OCI-LY7 (cell line): ENCODE data around the gene TNKS2. TPM values are rescaled to one million over a fixed set of nuclear protein-coding genes. Genes with fewer than 3 reads are reported as not detected.

Source experiments
- BruUV-seq: library from RNA; stranded (reverse); fragments of 400-500 nt; replicated peaks from 2 replicates; lab custom pipeline; 2021; lab: Mats Ljungman, UMichigan
- CTCF ChIA-PET: fragments of 300-600 bp; sonication (Branson Sonifier 250); formaldehyde crosslinking; loops from one replicate; lab custom pipeline; 2022; ENCODE audit warnings: antibody characterized with exemption; ENCODE audit not compliant: unreplicated experiment; lab: Charles Lee
- POLR2A ChIA-PET: fragments of 300-600 bp; sonication (Branson Sonifier 250); formaldehyde crosslinking; loops from one replicate; lab custom pipeline; 2022; ENCODE audit warnings: antibody characterized with exemption; lab: Charles Lee
- DNase-seq: peaks from one replicate; pipeline ENCODE4 v3.0.0-alpha.2; 2015; ENCODE audit warnings: low spot score
- H2AFZ ChIP-seq: fragments of 200-600 bp; sonication (generic), shearing (Covaris generic); 2 replicates; pipeline ENCODE4 v1.6.1; 2014; ENCODE audit warnings: mild to moderate bottlenecking, antibody characterized with exemption, low read length, moderate library complexity
- H3K27ac ChIP-seq: fragments of 200-600 bp; sonication (generic); 2 replicates; pipeline ENCODE4 v1.5.1; 2014; ENCODE audit warnings: mixed run types, low read depth, mild to moderate bottlenecking, moderate library complexity, low read length, inconsistent platforms; ENCODE audit not compliant: poor library complexity, severe bottlenecking
- H3K36me3 ChIP-seq: fragments of 200-600 bp; sonication (generic); 2 replicates; pipeline ENCODE4 v1.6.1; 2014; ENCODE audit warnings: mild to moderate bottlenecking, antibody characterized with exemption, low read length, moderate library complexity, mixed read lengths; ENCODE audit not compliant: insufficient read depth
- H3K4me1 ChIP-seq: fragments of 200-600 bp; sonication (generic); 2 replicates; pipeline ENCODE4 v1.5.1; 2014; ENCODE audit warnings: mild to moderate bottlenecking, low read length; ENCODE audit not compliant: insufficient read depth, poor library complexity, severe bottlenecking
- H3K4me2 ChIP-seq: fragments of 200-600 bp; sonication (generic); 2 replicates; pipeline ENCODE4 v1.6.1; 2014; ENCODE audit warnings: mild to moderate bottlenecking, low read length
- H3K4me3 ChIP-seq: fragments of 200-600 bp; sonication (generic); 2 replicates; pipeline ENCODE4 v1.5.1; 2014; ENCODE audit warnings: mild to moderate bottlenecking, low read depth, low read length; ENCODE audit not compliant: poor library complexity, severe bottlenecking
- H3K79me2 ChIP-seq: fragments of 200-600 bp; sonication (generic); 2 replicates; pipeline ENCODE4 v1.6.1; 2016; ENCODE audit warnings: low read depth, mild to moderate bottlenecking, low read length, moderate library complexity, mixed read lengths; ENCODE audit not compliant: insufficient read depth
- H3K9me2 ChIP-seq: fragments of 200-600 bp; sonication (generic); 2 replicates; pipeline ENCODE4 v1.6.1; 2016; ENCODE audit warnings: mild to moderate bottlenecking, low read length, mixed read lengths; ENCODE audit not compliant: insufficient read depth
- H3K9me3 ChIP-seq: fragments of 200-600 bp; sonication (generic); 2 replicates; pipeline ENCODE4 v1.6.1; 2014; ENCODE audit warnings: mild to moderate bottlenecking, mixed run types, low read length, mixed read lengths
- H4K20me1 ChIP-seq: fragments of 200-600 bp; sonication (generic); 2 replicates; pipeline ENCODE4 v1.6.1; 2014; ENCODE audit warnings: mild to moderate bottlenecking, antibody characterized with exemption, low read length, moderate library complexity, mixed read lengths; ENCODE audit not compliant: insufficient read depth
- EZH2phosphoT487 ChIP-seq: fragments of 200-600 bp; sonication (generic); IDR thresholded peaks from 2 replicates; pipeline ENCODE4 v1.6.1; 2018; ENCODE audit warnings: low read depth, borderline replicate concordance, mild to moderate bottlenecking, mixed run types, antibody characterized with exemption, low read length, moderate library complexity, mixed read lengths
- intact Hi-C: fragments of 100-400 bp; cut with micrococcal nuclease; formaldehyde crosslinking; loops from one replicate; pipeline ENCODE4 v1.10.0; 2022; ENCODE audit not compliant: unreplicated experiment
- total RNA-seq, 2 experiments: library from RNA; depleted of rRNA in 1 of 2; stranded (reverse); fragments of >200 nt in 1 of 2; shearing (Covaris generic) in 1 of 2; gene quantifications; 2 replicates each; pipeline ENCODE4 v1.2.3, GENCODE V29; 2014 to 2022
- TF ChIP-seq, protein P1 (sequence below): fragments of 200-600 bp; sonication (generic); conservative IDR thresholded peaks from 2 replicates; pipeline ENCODE4 v1.5.1; 2014; ENCODE audit warnings: mild to moderate bottlenecking, antibody characterized with exemption, low read length, moderate library complexity, mixed read lengths

Gene TNKS2
- total RNA-seq, 2 experiments from 2014 or later = 20.0 to 31.3 TPM

DNA sequence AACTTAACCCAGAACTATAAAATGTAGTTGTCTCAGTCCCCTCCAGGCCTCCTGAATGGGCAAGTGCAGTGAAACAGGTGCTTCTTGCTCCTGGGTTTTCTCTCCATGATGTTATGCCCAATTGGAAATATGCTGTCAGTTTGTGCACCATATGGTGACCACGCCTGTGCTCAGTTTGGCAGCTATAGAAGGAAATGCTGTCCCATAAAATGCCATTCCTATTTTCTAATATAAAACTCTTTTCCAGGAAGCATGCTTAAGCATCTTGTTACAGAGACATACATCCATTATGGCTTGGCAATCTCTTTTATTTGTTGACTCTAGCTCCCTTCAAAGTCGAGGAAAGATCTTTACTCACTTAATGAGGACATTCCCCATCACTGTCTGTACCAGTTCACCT, 65.9 kb downstream of the TNKS2 start:
- H3K4me2 ChIP-seq = no peak overlapping the region
- H3K9me3 ChIP-seq = no peaks in the 10 kb centered on the region
- H3K4me1 ChIP-seq = no peaks in the 10 kb centered on the region
- no peaks in the 10 kb centered on the region for H4K20me1 ChIP-seq
- H3K9me2 ChIP-seq = no peaks in the 10 kb centered on the region
- no peak for DNase-seq
- H3K36me3 ChIP-seq = peaks cover 69% of the 10 kb centered on the region
- H3K27ac ChIP-seq = no peak overlapping the region
- H2AFZ ChIP-seq = no peak overlapping the region
- TF ChIP-seq, protein P1, sequence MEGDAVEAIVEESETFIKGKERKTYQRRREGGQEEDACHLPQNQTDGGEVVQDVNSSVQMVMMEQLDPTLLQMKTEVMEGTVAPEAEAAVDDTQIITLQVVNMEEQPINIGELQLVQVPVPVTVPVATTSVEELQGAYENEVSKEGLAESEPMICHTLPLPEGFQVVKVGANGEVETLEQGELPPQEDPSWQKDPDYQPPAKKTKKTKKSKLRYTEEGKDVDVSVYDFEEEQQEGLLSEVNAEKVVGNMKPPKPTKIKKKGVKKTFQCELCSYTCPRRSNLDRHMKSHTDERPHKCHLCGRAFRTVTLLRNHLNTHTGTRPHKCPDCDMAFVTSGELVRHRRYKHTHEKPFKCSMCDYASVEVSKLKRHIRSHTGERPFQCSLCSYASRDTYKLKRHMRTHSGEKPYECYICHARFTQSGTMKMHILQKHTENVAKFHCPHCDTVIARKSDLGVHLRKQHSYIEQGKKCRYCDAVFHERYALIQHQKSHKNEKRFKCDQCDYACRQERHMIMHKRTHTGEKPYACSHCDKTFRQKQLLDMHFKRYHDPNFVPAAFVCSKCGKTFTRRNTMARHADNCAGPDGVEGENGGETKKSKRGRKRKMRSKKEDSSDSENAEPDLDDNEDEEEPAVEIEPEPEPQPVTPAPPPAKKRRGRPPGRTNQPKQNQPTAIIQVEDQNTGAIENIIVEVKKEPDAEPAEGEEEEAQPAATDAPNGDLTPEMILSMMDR = no peak
- TF ChIP-seq EZH2phosphoT487 = no peak
- ChIA-PET CTCF (no interaction called here), POLR2A (no interaction called here)
- intact Hi-C loops = no loop called here
- no TSS peak for BruUV-seq
- H3K4me3 ChIP-seq = no peak overlapping the region
- no peaks in the 10 kb centered on the region for H3K79me2 ChIP-seq

DNA sequence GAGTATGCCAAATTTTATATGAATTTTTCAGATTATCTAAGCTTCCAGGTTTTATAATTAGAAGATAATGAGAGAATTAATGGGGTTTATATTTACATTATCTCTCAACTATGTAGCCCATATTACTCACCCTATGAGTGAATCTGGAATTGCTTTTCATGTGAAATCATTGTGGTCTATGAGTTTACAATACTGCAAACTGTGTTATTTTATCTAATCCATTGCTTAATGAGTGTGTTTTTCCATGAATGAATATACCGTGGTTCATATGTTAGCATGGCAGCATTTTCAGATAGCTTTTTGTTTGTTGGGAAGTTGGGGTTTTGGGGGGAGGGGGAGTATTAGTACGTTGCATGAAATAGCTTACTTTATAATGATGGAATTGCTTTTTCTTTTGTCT, 66.5 kb downstream of the TNKS2 start:
- Histone ChIP-seq H2AFZ (no peak overlapping the region), H3K4me3 (no peak overlapping the region), H3K4me1 (no peaks in the 10 kb centered on the region), H3K27ac (no peak overlapping the region), H3K9me3 (no peaks in the 10 kb centered on the region), H3K36me3 (peaks cover 63% of the 10 kb centered on the region), H4K20me1 (no peaks in the 10 kb centered on the region), H3K9me2 (no peaks in the 10 kb centered on the region), H3K4me2 (no peak overlapping the region), H3K79me2 (no peaks in the 10 kb centered on the region)
- intact Hi-C loops = no loop called here
- no peak for DNase-seq
- ChIA-PET POLR2A (interaction anchor here (0.7 kb wide), 1 partner anchor 1032 kb away, joined by 8 read pairs; no protein-coding TSS in a partner anchor), CTCF (no interaction called here)
- no TSS peak for BruUV-seq
- TF ChIP-seq, protein P1 = no peak
- TF ChIP-seq EZH2phosphoT487 = no peak

DNA sequence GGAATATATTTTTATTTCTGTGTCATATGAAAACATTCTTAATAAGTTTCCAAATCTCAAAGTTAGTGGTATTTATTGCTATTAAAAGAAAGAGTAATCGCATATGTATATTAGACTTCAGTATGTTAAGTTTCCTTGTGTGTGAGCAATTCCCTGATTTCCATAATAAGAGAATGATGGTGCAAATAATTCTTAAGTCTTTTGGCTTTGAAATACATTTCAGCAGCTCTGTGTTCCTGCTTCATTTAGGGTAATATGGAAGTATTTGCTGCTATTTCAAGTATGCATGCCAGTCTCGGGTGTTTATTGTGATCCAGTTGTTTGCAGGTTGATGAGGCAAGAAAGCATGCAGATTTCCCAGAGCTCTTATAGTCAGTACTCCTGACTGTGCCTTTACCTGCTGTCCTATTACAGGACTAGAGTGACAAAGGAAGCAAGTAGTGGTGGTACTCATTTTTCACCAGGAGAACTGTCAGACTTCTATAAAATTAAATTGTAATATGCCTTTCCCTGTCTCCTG, 67.4 kb downstream of the TNKS2 start:
- intact Hi-C loops = no loop called here
- ChIA-PET CTCF (no interaction called here), POLR2A (no interaction called here)
- DNase-seq = no peak
- TF ChIP-seq EZH2phosphoT487 = no peak
- TF ChIP-seq, protein P1 = no peak
- peaks cover 55% of the 10 kb centered on the region for H3K36me3 ChIP-seq
- H3K4me1 ChIP-seq = no peaks in the 10 kb centered on the region
- no peak overlapping the region for H3K27ac ChIP-seq
- H2AFZ ChIP-seq = no peak overlapping the region
- no peaks in the 10 kb centered on the region for H4K20me1 ChIP-seq
- no peaks in the 10 kb centered on the region for H3K9me3 ChIP-seq
- H3K4me2 ChIP-seq = no peak overlapping the region
- no peaks in the 10 kb centered on the region for H3K9me2 ChIP-seq
- no peak overlapping the region for H3K4me3 ChIP-seq
- BruUV-seq = no TSS peak
- no peaks in the 10 kb centered on the region for H3K79me2 ChIP-seq
